Neuronal stem cell (in vitro differentiated cells): Measurements from ENCODE around the gene C1QTNF1.

ENCODE experiments used
- DNase-seq: peaks from one replicate; pipeline ENCODE4 v3.0.0-alpha.2; 2013; ENCODE audit warnings: low spot score
- H2AFZ ChIP-seq: one replicate; pipeline ENCODE4 v1.6.1; 2013; ENCODE audit warnings: mild to moderate bottlenecking, low read length, inconsistent platforms
- H2AK5ac ChIP-seq: 2 replicates; pipeline ENCODE4 v1.6.1; 2013; ENCODE audit warnings: low read depth, mild to moderate bottlenecking, inconsistent platforms, low read length, moderate library complexity, mixed read lengths
- H2BK120ac ChIP-seq: 2 replicates; pipeline ENCODE4 v1.6.1; 2013; ENCODE audit warnings: low read depth, mild to moderate bottlenecking, inconsistent platforms, low read length, moderate library complexity, mixed read lengths
- H2BK12ac ChIP-seq: one replicate; pipeline ENCODE4 v1.6.1; 2013; ENCODE audit warnings: low read length, inconsistent platforms
- H2BK15ac ChIP-seq: 2 replicates; pipeline ENCODE4 v1.6.1; 2013; ENCODE audit warnings: mild to moderate bottlenecking, low read length, inconsistent platforms, mixed read lengths
- H2BK5ac ChIP-seq: one replicate; pipeline ENCODE4 v1.6.1; 2013; ENCODE audit warnings: inconsistent platforms, mild to moderate bottlenecking, low read length, moderate library complexity
- H3K14ac ChIP-seq: one replicate; pipeline ENCODE4 v1.6.1; 2013; ENCODE audit warnings: low read length, inconsistent platforms
- H3K18ac ChIP-seq: 2 replicates; pipeline ENCODE4 v1.6.1; 2013; ENCODE audit warnings: low read length, inconsistent platforms
- H3K23ac ChIP-seq: 2 replicates; pipeline ENCODE4 v1.6.1; 2013; ENCODE audit warnings: low read depth, mild to moderate bottlenecking, mixed read lengths, low read length, inconsistent platforms; ENCODE audit not compliant: poor library complexity
- H3K27ac ChIP-seq: replicated peaks from 3 replicates; pipeline ENCODE4 v1.5.1; 2013; ENCODE audit warnings: low read length, inconsistent platforms
- H3K27me3 ChIP-seq, 3 experiments: 2 replicates each; pipeline ENCODE4 v1.6.1; 2013; ENCODE audit warnings: low read length in 3 of 3, mild to moderate bottlenecking in 2 of 3, inconsistent platforms in 1 of 3, low read depth in 1 of 3, mixed read lengths in 1 of 3, moderate library complexity in 1 of 3; ENCODE audit not compliant: control insufficient read depth in 3 of 3, insufficient read depth in 3 of 3
- H3K36me3 ChIP-seq, 2 donors: replicated peaks in 1 of 2; 2 replicates each; pipeline ENCODE4 v1.6.1; 2013; ENCODE audit warnings: low read length in 2 of 2; ENCODE audit not compliant: control insufficient read depth in 2 of 2, insufficient read depth in 2 of 2
- H3K4ac ChIP-seq: 2 replicates; pipeline ENCODE4 v1.6.1; 2013; ENCODE audit warnings: inconsistent platforms, mild to moderate bottlenecking, low read length, moderate library complexity
- H3K4me1 ChIP-seq, 2 donors: 1 replicate in 1 of 2; 2 replicates in 1 of 2; pipeline ENCODE4 v1.6.1; 2013; ENCODE audit warnings: low read length in 2 of 2, low read depth in 1 of 2; ENCODE audit not compliant: control insufficient read depth in 2 of 2, insufficient read depth in 1 of 2
- H3K4me2 ChIP-seq: one replicate; pipeline ENCODE4 v1.6.1; 2013; ENCODE audit warnings: mild to moderate bottlenecking, low read length, inconsistent platforms; ENCODE audit not compliant: insufficient read depth, poor library complexity, severe bottlenecking
- H3K4me3 ChIP-seq, 2 donors: 2 replicates each; pipeline ENCODE4 v1.5.1; 2013; ENCODE audit warnings: low read length in 2 of 2, mild to moderate bottlenecking in 2 of 2, inconsistent platforms in 1 of 2, moderate library complexity in 1 of 2
- H3K79me1 ChIP-seq: one replicate; pipeline ENCODE4 v1.6.1; 2013; ENCODE audit warnings: low read depth, mild to moderate bottlenecking, inconsistent platforms, low read length, moderate library complexity
- H3K9ac ChIP-seq: one replicate; pipeline ENCODE4 v1.6.1; 2013; ENCODE audit warnings: mild to moderate bottlenecking, low read depth, low read length, inconsistent platforms; ENCODE audit not compliant: poor library complexity
- H3K9me3 ChIP-seq, 2 donors: replicated peaks in 1 of 2; 2 replicates each; pipeline versions ENCODE3 to v1.6.1; 2013; ENCODE audit warnings: low read length in 2 of 2, mild to moderate bottlenecking in 2 of 2, inconsistent platforms in 1 of 2, low read depth in 1 of 2, mixed read lengths in 1 of 2, moderate library complexity in 1 of 2; ENCODE audit not compliant: control insufficient read depth in 2 of 2, insufficient read depth in 1 of 2
- H4K8ac ChIP-seq: one replicate; pipeline ENCODE4 v1.6.1; 2013; ENCODE audit warnings: low read depth, mild to moderate bottlenecking, inconsistent platforms, low read length, moderate library complexity
- H4K91ac ChIP-seq: one replicate; pipeline ENCODE4 v1.6.1; 2013; ENCODE audit warnings: low read length, low read depth, mild to moderate bottlenecking, inconsistent platforms; ENCODE audit not compliant: poor library complexity
- WGBS, 2 donors: extraction: QIAGEN DNeasy Blood & Tissue Kit; methylation state at CpG; one replicate each; pipeline ENCODE4 v1.1.7; 2013; ENCODE audit warnings: missing lambda C conversion rate in 2 of 2, mixed read lengths in 1 of 2; ENCODE audit not compliant: insufficient read length in 2 of 2, insufficient replicate concordance in 1 of 2; ENCODE audit errors: extremely low coverage in 2 of 2; 5-methylcytosine and 5-hydroxymethylcytosine counted together

The C1QTNF1 gene

GRCh38 chr17:79077587-79077986 is 53.6 kb downstream of the C1QTNF1 start:
- no peak overlapping the region for H3K4me3 ChIP-seq
- no peak overlapping the region for H3K9ac ChIP-seq
- no peak overlapping the region for H2BK12ac ChIP-seq
- no peak overlapping the region for H3K23ac ChIP-seq
- no CpG with 5 or more reads among the region's 12 CpGs for WGBS, 2 donors
- H3K27me3 ChIP-seq = peaks cover 0 to 10% (median 0%) of the 10 kb centered on the region in 3 experiments
- H3K14ac ChIP-seq = no peak overlapping the region
- no peak overlapping the region for H3K18ac ChIP-seq
- no peak overlapping the region for H2BK120ac ChIP-seq
- no peak for DNase-seq
- no peak overlapping the region for H3K4me2 ChIP-seq
- peaks cover 0 to 8% of the 10 kb centered on the region in 2 donors for H3K9me3 ChIP-seq
- H3K4ac ChIP-seq = no peak overlapping the region
- no peak overlapping the region for H4K8ac ChIP-seq
- H2BK5ac ChIP-seq = no peak overlapping the region
- H4K91ac ChIP-seq = no peak overlapping the region
- peaks cover 28 to 32% of the 10 kb centered on the region in 2 donors for H3K36me3 ChIP-seq
- no peak overlapping the region for H2AFZ ChIP-seq
- H2AK5ac ChIP-seq = no peak overlapping the region
- H3K79me1 ChIP-seq = peaks cover 2% of the 10 kb centered on the region
- no peak overlapping the region for H3K27ac ChIP-seq
- no peak overlapping the region for H2BK15ac ChIP-seq
- H3K4me1 ChIP-seq = peaks cover 6% of the 10 kb centered on the region in 2 donors

- Histone ChIP-seq H4K8ac (no peak overlapping the region), H3K4me3 (no peak overlapping the region), H2AK5ac (no peak overlapping the region), H3K4me2 (no peak overlapping the region), H3K14ac (no peak overlapping the region), H3K23ac (no peak overlapping the region), H3K4ac (no peak overlapping the region), H3K18ac (no peak overlapping the region), H2BK12ac (no peak overlapping the region), H3K27ac (no peak overlapping the region), H3K9ac (no peak overlapping the region), H2AFZ (no peak overlapping the region), H3K79me1 (peaks cover 7% of the 10 kb centered on the region), H2BK5ac (no peak overlapping the region), H3K36me3 (peaks cover 37 to 42% of the 10 kb centered on the region in 2 donors), H3K4me1 (peaks cover 6% of the 10 kb centered on the region in 2 donors), H2BK15ac (no peak overlapping the region), H4K91ac (no peak overlapping the region), H3K27me3 (peaks cover 0 to 2% (median 0%) of the 10 kb centered on the region in 3 experiments), H2BK120ac (no peak overlapping the region), H3K9me3 (peaks cover 0 to 8% of the 10 kb centered on the region in 2 donors)
- DNase-seq = no peak
- WGBS, 2 donors = no CpG with 5 or more reads among the region's 21 CpGs
Measured at GRCh38 chr17:79078476-79079190, 54.7 kb downstream of the C1QTNF1 start.

GRCh38 chr17:79079421-79080200 is 55.6 kb downstream of the C1QTNF1 start:
- Histone ChIP-seq H2BK5ac (no peak overlapping the region), H2BK120ac (no peak overlapping the region), H3K79me1 (peaks cover 8% of the 10 kb centered on the region), H4K8ac (no peak overlapping the region), H3K27ac (no peak overlapping the region), H4K91ac (no peak overlapping the region), H3K18ac (no peak overlapping the region), H3K4me1 (peaks cover 6% of the 10 kb centered on the region in 2 donors), H2BK12ac (no peak overlapping the region), H3K23ac (no peak overlapping the region), H2BK15ac (no peak overlapping the region), H3K9ac (no peak overlapping the region), H3K9me3 (peaks cover 0 to 8% of the 10 kb centered on the region in 2 donors), H3K4me3 (peak overlapping the region in 1 of 2 donors; percentile 15), H2AK5ac (no peak overlapping the region), H3K14ac (no peak overlapping the region), H3K36me3 (peaks cover 44 to 48% of the 10 kb centered on the region in 2 donors), H3K4ac (no peak overlapping the region), H3K4me2 (no peak overlapping the region), H3K27me3 (no peaks in the 10 kb centered on the region), H2AFZ (no peak overlapping the region)
- no CpG with 5 or more reads among the region's 22 CpGs for WGBS, 2 donors
- no peak for DNase-seq

- Histone ChIP-seq H2BK120ac (no peak overlapping the region), H2BK15ac (no peak overlapping the region), H3K9ac (no peak overlapping the region), H3K4me1 (peaks cover 6% of the 10 kb centered on the region in 2 donors), H3K18ac (no peak overlapping the region), H3K14ac (no peak overlapping the region), H3K4me2 (no peak overlapping the region), H2BK12ac (no peak overlapping the region), H3K23ac (peak overlapping the region; percentile 37), H3K36me3 (peaks cover 48 to 50% of the 10 kb centered on the region in 2 donors), H2AFZ (no peak overlapping the region), H3K4ac (no peak overlapping the region), H2BK5ac (no peak overlapping the region), H3K27me3 (no peaks in the 10 kb centered on the region), H3K9me3 (peaks cover 0 to 8% of the 10 kb centered on the region in 2 donors), H3K4me3 (no peak overlapping the region), H2AK5ac (no peak overlapping the region), H3K27ac (no peak overlapping the region), H4K8ac (no peak overlapping the region), H3K79me1 (peaks cover 8% of the 10 kb centered on the region), H4K91ac (no peak overlapping the region)
- no CpG with 5 or more reads among the region's 18 CpGs for WGBS, 2 donors
- DNase-seq = no peak
Measured at GRCh38 chr17:79080349-79080748, 56.4 kb downstream of the C1QTNF1 start.
